Adipose tissue (tissue), 3 donors: ENCODE results near the gene ANAPC2. TPM values are rescaled to one million over a fixed set of nuclear protein-coding genes. Genes with fewer than 3 reads are reported as not detected.
"Not testable (repeated sequence)": the region's sequence is repeated elsewhere in the genome, so short reads cannot be mapped to it uniquely, and the experiment has no call there.

Source experiments
- H3K27ac ChIP-seq: one replicate; pipeline ENCODE4 v1.5.1; 2013; ENCODE audit warnings: low read depth, low read length
- WGBS, 3 donors: extraction: QIAGEN DNeasy Blood & Tissue Kit; methylation state at CpG; one replicate each; pipeline ENCODE4 v1.1.7; 2013; 5-methylcytosine and 5-hydroxymethylcytosine counted together
- polyA plus RNA-seq, 3 donors: library from polyadenylated mRNA; stranded (reverse); fragments of 200-250 nt; gene quantifications; one replicate each; pipeline ENCODE4 v1.2.3, GENCODE V29; 2013
- donor health status: healthy with polysubstance abuse.
- donor health status: Bipolar disorder and iron deficiency.
- donor health status: healthy.

ANAPC2 gene
- polyA plus RNA-seq, 3 donors: 27.5 to 39.9 (median 38.6) TPM

- WGBS, 3 donors: 71 to 79% (median 73%) methylated on average over 23 to 24 of the region's 24 CpGs
- H3K27ac ChIP-seq: no peak overlapping the region
Measured at GRCh38 chr9:137141976-137142936, 46.1 kb downstream of the ANAPC2 start.

- WGBS, 3 donors: 72 to 76% (median 73%) methylated on average over 17 of the region's 17 CpGs
- H3K27ac ChIP-seq: no peak overlapping the region
Measured at GRCh38 chr9:137141050-137141810, 47.1 kb downstream of the ANAPC2 start.

DNA sequence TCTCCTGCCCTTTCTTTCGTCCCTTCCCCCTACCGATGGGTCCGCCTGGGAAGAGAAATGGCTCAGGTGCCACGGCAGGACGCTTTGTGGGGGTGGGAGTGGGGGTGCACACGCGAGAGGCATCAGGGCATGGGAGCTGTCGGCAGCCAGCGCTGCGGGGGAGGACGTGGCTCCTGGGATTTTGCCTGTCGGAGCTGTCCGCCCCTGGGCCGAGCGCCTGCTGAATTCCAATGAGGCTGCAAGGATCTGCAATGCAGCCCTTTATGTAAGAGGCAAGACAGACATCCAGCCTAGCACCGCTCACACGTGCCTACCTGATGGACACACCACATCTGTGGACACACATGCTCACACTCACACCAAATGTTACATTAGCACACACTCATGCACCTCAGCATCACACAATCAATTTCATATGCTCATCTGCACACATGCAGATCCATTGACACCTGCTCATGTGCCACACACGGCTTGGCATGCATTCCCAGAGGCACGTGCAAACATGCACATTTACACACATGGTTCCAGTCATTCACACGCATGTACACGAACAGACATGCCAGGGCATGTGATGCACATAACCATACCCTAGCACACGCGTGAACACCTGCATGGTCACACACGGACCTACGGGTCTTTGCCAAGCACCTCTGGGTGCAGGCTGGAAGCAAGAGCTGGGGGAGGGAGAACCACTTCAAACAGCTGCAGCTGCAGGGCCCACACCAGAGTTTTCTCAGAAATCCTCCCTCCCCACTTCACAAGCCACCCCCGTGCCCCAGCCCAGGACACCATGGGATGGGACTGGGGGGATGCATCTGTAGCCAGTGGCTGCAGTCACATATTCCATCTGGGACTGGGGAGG lies 48.0 kb downstream of the ANAPC2 start:
- no peak overlapping the region for H3K27ac ChIP-seq
- WGBS, 3 donors: 52 to 61% (median 58%) methylated on average over 26 of the region's 26 CpGs

GRCh38 chr9:137139468-137140150 lies 48.8 kb downstream of the ANAPC2 start:
- WGBS, 3 donors: 28 to 32% (median 31%) methylated on average over 28 to 37 of the region's 37 CpGs

GRCh38 chr9:137138722-137139467 lies 49.5 kb downstream of the ANAPC2 start, which contains the start of gene GRIN1:
GRIN1 (plus strand) TSS chr9:137139154; CDS start chr9:137139487, 333 bp downstream.
- H3K27ac ChIP-seq: no peak within 1 kb of the TSS
- WGBS, 3 donors: 7 to 10% (median 7%) methylated on average over 74 to 104 of the region's 104 CpGs

More at GRCh38 chr9:137139468-137140150, 48.8 kb downstream of the ANAPC2 start:
- no peak overlapping the region for H3K27ac ChIP-seq

GRCh38 chr9:137138058-137138721 lies 50.2 kb downstream of the ANAPC2 start:
- WGBS, 3 donors: 6 to 10% (median 9%) methylated on average over 25 of the region's 25 CpGs
- H3K27ac ChIP-seq: no peak overlapping the region

DNA sequence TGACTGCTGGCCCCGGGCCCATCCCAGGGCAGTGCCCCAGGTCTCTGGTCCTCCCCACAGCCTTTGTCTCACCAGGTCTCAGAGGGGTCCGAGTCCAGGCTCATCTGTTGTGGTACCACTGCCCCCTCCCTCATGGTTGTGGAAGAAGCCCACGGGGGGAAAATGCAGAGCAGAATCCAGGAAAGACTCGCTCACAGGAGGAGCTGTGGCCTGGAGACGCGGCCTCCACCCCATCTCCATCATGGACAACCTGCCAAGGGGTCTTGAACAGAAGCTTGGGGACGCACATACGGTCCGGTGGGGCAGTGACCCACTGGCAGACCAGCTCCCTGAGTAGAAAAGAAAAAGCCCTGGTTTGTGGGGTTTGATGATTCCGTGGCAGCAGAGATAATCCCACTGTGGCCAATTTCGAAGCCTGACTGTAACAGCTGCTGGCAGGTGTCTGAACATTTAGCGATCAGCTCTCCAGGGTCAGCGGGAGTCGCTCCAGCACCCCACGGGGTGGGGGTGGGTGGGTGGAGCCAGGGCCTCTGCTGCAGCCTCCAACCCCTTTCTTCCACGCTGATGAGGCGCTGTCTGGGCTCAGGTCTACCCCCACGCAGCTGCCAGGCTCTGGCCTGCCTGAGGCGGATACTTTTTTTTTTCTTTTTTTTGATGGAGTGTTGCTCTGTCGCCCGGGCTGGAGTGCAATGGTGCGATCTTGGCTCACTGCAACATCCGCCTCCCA lies 51.3 kb downstream of the ANAPC2 start:
- no peak overlapping the region for H3K27ac ChIP-seq
- 66 to 70% (median 68%) methylated on average over 22 to 23 of the region's 23 CpGs for WGBS, 3 donors

DNA sequence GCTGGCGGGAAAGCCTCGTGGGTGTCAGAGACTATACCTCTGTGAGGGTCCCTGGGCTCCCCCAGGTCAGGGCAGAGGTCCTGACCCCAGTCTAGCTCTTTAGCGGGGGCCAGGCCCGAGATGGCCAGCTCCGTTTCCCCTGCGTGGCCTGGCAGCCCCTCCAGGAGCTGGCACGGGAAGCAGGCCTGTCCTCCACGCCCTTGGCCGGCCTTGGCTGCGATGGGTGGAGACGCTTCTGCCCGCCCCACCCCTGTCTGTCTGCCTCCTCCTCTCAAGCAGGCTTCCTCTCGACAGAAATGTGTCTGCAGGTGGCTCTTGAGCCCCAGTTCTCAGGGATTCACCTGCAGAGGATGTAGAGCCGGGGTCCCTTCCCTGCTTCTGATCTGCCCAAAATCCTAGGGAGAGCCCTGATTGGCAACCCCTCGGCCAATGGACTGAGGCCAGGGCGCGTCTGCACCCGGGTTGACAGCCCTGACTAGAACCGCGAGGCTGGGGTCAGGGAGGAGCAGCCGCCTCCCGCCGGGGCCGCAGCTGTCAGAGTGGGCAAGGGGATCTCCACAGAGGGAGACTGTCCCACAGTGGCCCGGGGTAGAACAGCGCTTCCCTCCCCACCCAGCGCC lies 52.0 kb downstream of the ANAPC2 start:
- no peak overlapping the region for H3K27ac ChIP-seq
- 27 to 38% (median 31%) methylated on average over 22 to 27 of the region's 27 CpGs for WGBS, 3 donors

- 72 to 87% (median 81%) methylated on average over 9 of the region's 9 CpGs for WGBS, 3 donors
- not testable (repeated sequence) for H3K27ac ChIP-seq
Measured at GRCh38 chr9:137135154-137135553, 53.2 kb downstream of the ANAPC2 start.

DNA sequence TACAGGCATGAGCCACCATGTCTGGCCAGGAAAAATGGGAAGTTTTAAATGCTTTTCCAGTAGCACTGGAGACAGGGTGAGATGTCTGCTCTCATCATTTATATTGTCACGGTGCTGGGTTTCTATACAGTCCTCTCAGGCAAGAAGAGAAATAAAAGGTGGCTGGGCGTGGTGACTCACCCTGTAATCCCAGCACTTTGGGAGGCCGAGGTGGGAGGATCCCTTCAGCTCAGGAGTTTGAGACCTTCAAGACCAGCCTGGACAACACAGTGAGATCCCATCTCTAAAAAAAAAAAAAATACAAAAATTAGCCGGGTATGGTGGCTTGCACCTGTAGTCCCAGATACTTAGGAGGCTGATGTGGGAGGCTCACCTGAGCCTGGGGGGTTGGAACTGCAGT lies 54.2 kb downstream of the ANAPC2 start:
- WGBS, 3 donors: 79 to 85% (median 81%) methylated on average over 4 of the region's 4 CpGs

GRCh38 chr9:137130176-137130755 lies 58.1 kb downstream of the ANAPC2 start:
- 4 to 10% (median 6%) methylated on average over 56 to 58 of the region's 58 CpGs for WGBS, 3 donors
- no peak overlapping the region for H3K27ac ChIP-seq

More for the DNA sequence above, 54.2 kb downstream of the ANAPC2 start:
- no peak overlapping the region for H3K27ac ChIP-seq

DNA sequence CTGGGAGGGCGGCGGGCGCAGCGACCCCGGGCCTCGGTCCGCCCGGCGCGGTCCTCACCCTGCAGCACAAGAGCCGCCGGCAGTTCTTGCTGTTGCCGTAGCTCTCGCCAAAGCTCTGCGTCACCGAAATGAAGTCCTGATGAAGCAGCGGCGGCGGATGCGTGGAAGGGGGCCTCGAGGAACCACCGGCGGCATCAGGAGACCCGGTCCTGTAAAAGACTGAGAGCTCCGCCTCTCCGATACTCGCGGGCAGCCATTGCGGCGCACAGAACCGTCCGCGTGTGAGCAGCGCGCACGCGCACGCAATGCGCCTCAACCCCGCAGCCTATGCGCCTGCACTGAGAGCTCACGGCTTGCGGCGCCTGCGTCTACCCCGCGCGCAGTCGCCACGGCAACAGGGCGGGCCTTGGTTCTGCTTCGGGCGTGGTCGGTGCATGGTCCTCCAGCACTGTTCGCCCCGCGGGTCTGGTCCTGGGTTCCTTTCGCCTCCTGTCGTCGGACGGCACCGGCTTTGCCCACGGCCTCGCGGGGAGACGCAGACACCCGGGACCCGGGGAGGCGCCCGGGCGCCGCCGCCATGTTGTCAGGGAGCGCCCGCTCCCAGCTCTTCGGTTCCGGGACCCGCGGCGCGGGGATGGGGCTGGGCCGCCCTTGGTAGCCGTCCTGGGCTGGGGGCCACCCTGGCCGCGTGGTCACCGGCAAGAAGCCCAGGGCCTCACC lies 58.7 kb downstream of the ANAPC2 start:
- H3K27ac ChIP-seq: no peak overlapping the region
- WGBS, 3 donors: 0 to 1% (median 1%) methylated on average over 81 to 86 of the region's 86 CpGs

GRCh38 chr9:137128862-137129455 lies 59.4 kb downstream of the ANAPC2 start:
- no peak overlapping the region for H3K27ac ChIP-seq
- WGBS, 3 donors: 6 to 30% (median 23%) methylated on average over 37 of the region's 37 CpGs

DNA sequence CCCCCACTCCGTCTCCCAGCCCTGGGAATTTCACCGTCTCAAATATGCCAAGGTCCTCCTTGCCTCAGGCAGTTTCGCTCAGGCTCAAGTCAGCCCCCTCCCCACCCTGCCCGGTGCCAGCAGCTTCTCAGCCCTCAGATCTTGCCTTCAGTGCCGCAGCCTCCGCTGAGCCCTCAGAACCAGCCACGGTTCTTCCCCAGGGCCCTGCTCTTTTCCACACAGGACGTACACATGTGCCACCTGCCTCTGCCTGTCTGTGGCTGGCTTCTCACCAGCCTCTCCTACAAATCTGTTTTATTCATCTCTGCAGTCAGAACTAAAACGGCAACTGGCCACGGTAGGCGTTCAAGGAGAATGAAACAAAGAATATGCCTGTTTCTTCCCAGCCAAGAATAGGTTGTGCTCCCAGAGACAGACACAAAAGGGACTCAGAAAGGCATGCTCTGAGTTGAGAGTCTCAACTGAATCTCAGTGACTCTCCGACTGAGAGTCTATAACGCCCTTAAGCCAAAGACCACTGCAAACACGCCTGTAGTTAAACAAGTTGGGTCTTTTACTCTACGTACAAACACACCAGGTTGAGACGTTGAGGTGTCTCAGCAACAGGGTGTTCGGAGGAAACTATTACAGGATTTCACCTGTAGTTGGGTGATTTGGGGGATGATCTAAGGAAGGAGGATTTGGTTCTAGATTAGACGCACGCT lies 60.0 kb downstream of the ANAPC2 start:
- 18 to 71% (median 69%) methylated on average over 19 of the region's 19 CpGs for WGBS, 3 donors
- no peak overlapping the region for H3K27ac ChIP-seq
